ENCODE measurements around the gene SNRPF.
"Not testable (repeated sequence)": the region's sequence is repeated elsewhere in the genome, so short reads cannot be mapped to it uniquely, and the experiment has no call there.

The SNRPF gene

DNA sequence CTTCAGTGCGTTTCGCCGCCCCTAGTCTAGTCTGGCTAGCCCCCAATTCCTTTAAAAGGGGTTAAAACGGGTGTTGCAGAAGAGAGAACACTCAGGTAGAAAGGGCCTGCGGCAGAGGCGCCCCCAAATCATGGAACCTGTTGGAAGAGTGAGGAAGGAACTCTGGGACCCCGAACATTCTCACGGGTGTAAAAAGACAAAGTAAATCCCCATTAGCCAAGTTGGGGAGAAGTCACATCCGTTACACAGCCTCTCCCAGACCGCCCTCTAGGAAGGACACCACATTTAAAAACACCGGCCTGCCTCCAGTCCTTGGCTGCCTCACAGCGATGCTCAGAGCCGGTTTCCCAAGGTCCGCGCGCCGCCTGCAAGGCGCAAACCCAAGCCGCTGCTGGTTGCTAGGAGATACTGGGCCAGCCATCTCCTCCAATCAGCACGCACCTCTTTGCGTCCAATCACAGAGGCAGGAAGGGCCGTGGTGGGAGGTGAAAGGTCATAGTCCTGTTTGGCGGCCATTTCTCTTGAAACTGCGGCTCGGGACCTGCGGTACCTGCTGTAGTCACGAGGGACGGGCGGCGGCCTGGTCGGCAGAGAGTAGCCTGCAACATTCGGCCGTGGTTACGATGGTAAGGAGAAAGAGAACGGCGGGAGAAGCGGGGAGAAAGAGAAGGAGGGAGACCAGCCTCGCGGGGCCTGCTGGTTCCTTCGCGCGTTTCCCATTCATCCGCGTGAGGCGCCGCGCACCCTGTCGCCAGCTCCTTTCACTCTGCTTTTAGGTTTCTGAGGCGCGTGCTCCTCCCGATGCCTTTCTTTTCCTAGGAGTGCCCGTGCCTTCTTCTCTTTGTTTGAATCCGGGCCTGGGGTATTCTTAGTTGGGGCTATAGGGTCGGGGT, at the start of gene SNRPF:
Gene SNRPF (plus strand): TSS at position 502 of the 893 bp plus-strand sequence. CDS start 122 bp downstream, at position 624.
- H3K4me3 ChIP-seq (replicated peaks; ENCODE audit: low read depth, low read length): peak within 1 kb of the TSS; percentile 88
- DNase-seq (ENCODE audit: extremely low read depth, low read depth): peak; percentile 95
- TF ChIP-seq, protein P1, sequence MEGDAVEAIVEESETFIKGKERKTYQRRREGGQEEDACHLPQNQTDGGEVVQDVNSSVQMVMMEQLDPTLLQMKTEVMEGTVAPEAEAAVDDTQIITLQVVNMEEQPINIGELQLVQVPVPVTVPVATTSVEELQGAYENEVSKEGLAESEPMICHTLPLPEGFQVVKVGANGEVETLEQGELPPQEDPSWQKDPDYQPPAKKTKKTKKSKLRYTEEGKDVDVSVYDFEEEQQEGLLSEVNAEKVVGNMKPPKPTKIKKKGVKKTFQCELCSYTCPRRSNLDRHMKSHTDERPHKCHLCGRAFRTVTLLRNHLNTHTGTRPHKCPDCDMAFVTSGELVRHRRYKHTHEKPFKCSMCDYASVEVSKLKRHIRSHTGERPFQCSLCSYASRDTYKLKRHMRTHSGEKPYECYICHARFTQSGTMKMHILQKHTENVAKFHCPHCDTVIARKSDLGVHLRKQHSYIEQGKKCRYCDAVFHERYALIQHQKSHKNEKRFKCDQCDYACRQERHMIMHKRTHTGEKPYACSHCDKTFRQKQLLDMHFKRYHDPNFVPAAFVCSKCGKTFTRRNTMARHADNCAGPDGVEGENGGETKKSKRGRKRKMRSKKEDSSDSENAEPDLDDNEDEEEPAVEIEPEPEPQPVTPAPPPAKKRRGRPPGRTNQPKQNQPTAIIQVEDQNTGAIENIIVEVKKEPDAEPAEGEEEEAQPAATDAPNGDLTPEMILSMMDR (IDR thresholded peaks at IDR 0.05; ENCODE audit: low read depth, low read length, missing control alignments): no peak

DNA sequence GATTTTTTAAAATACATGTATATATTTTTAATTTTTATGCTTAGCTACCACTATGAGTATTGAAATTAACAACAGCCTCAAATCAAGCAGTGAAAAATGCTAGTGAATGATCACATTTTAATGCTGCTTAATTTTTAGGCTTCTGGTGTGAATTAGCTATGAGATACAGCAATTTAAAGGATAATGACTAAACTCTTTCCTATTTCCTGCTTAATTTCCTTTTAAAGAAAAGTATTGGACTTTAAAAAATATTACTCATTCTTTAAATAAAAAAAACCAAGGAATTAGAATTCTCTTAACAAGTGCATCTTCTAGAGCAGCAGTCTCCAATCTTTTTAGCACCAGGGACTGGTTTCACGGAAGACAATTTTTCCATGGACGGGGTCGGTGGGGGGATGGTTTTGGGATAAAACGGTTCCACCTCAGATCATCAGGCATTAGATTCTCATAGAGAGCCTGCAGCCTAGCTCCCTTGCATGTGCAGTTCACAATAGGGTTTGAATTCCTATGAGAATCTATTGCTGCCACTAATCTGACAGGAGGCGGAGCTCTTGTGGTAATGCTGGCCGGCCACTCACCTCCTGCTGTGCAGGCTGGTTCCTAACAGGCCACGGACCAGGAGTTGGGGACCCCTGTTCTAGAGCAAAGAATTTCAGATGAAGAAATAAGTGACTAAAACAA, 49.6 kb upstream of the SNRPF start:
- TF ChIP-seq, protein P1 (IDR thresholded peaks at IDR 0.05; ENCODE audit: low read depth, low read length, missing control alignments): no peak
- DNase-seq (ENCODE audit: extremely low read depth, low read depth): no peak
- H3K4me3 ChIP-seq (replicated peaks; ENCODE audit: low read depth, low read length): no peak overlapping the region

DNA sequence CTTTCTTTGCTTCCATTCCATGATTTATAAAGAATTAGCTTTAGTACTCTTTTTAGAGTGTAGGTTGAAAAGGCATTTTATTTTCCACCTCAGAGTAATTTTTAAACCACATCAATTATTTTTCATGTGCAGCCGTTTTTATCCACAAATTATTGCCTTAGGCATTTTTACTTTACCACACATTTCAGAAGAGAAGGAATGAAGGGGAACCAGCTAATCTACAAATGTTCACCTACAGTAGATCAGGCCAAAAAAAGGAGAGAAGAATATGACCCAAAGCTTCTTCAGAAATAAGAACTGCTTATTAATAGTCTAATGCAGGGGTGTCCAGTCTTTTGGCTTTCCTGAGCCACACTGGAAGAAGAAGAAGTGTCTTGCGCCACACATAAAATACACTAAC, 48.3 kb upstream of the SNRPF start:
- TF ChIP-seq, protein P1 (IDR thresholded peaks at IDR 0.05; ENCODE audit: low read depth, low read length, missing control alignments): no peak
- DNase-seq (ENCODE audit: extremely low read depth, low read depth): no peak
- no peak overlapping the region for H3K4me3 ChIP-seq (replicated peaks; ENCODE audit: low read depth, low read length)

DNA sequence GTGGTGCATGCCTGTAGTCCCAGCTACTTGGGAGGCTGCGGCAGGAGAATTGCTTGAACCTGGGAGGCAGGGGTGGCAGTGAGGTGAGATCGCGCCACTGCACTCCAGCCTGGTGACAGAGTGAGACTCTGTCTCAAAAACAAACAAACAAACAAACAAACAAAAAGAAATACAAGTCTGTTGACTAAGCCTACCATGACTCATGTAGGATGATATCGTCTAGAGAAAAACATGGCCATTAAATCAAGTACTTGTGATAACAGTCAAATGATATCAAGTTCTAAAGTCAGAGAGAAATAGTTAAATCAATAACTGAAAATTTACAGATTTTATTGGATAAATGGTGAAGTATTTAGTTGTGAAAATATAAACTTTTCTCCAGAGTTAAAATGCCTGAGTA, 46.6 kb upstream of the SNRPF start:
- not testable (repeated sequence) for DNase-seq (ENCODE audit: extremely low read depth, low read depth); H3K4me3 ChIP-seq (replicated peaks; ENCODE audit: low read depth, low read length)

DNA sequence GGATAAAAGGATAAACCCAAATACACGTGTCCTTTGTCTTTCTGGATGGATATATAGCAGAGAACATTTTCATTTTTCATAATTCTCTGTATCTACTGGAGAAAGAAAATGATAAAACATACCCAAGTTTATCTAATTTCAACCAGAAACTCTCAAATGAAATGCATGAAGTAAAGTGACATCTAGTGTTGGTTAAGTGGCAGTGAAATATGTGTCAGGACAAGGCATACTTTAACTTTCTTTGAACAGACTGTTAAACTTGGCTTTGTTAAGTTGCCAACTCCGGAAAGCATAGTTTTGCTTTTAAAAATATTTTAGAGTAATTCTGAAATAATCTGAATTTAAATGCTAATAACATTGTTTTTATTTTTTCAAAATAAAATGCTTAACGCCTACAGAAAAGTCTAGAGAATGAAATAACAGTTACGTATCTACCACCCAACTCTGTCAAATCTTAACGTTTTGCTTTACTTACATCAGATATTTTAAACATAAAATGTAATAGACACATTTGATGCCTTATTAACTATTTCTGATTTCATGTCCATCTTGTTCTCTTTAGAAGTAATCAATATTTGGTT, 43.0 kb upstream of the SNRPF start:
- DNase-seq (ENCODE audit: extremely low read depth, low read depth): no peak
- TF ChIP-seq, protein P1 (IDR thresholded peaks at IDR 0.05; ENCODE audit: low read depth, low read length, missing control alignments): peak; percentile 45
- H3K4me3 ChIP-seq (replicated peaks; ENCODE audit: low read depth, low read length): no peak overlapping the region

DNA sequence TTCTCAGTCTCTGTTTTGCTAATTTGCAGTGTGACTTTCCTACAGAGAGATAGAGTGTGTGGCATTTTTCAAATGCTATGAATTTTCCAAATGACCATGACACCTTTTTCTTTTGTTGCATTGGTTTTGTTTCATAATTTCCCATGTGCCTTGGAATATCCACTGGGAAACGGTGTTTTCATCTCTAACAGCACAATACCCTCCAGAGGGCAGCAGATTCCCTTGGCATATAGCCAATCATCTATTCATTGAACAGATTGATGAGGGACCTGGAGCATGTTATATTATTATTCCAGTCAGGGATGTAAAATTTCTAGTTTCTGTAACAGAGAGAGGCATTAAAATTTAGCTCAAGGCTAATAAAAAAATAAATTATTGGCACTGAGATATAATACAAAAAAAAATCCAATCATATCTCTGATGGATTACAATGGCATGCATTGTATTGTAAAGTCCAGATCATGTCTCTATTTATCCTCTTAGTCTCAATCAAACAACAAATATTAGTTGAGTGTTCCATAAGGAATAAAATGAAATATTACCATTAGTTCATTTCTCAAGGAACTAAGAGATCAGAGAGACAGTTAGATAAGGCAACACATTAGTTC, 38.6 kb upstream of the SNRPF start:
- TF ChIP-seq, protein P1 (IDR thresholded peaks at IDR 0.05; ENCODE audit: low read depth, low read length, missing control alignments): peak; percentile 57
- DNase-seq (ENCODE audit: extremely low read depth, low read depth): peak; percentile 20
- no peak overlapping the region for H3K4me3 ChIP-seq (replicated peaks; ENCODE audit: low read depth, low read length)

All from HFF-Myc (cell line).